ENCODE results near the gene B3GNT8.

- TF ChIP-seq CTCF (IDR thresholded peaks at IDR 0.05) (no peak), POLR2A (IDR thresholded peaks at IDR 0.05) (no peak)
Observed at GRCh38 chr19:41424335-41425173, 2.6 kb downstream of the B3GNT8 start.

All from testis (tissue), 2 donors.